ENCODE results near the gene TMIGD3. TPM values are rescaled to one million over a fixed set of nuclear protein-coding genes. Genes with fewer than 3 reads are reported as not detected.

The TMIGD3 gene
- total RNA-seq, 2 experiments from 2014 or later: not detected

- ATAC-seq (peak; percentile 54), DNase-seq (peak; percentile 57)
- Mint-ChIP-seq H3K27me3 (no peaks in the 10 kb centered on the region), H3K4me3 (no peak overlapping the region), H3K9me3 (ENCODE audit: low read depth) (no peaks in the 10 kb centered on the region), H3K27ac (peak overlapping the region; percentile 44), H3K4me1 (peaks cover 45% of the 10 kb centered on the region), H3K36me3 (ENCODE audit: low read depth) (no peaks in the 10 kb centered on the region)
- ChIA-PET CTCF (interaction anchor here (0.6 to 4.8 kb wide), 19 partner anchors 10 to 250 kb away, joined by 3 to 57 read pairs (median 4); no protein-coding TSS in a partner anchor), POLR2A (interaction anchor here (0.6 to 1.6 kb wide), 5 partner anchors 9 to 99 kb away, joined by 3 to 6 read pairs (median 4); no protein-coding TSS in a partner anchor)
- intact Hi-C loops (cut with DNase I, micrococcal nuclease): loop anchor here (1.0 to 2.0 kb wide), 2 partner anchors 9 to 75 kb away; no protein-coding TSS in a partner anchor
These were observed 14.2 kb upstream of the TMIGD3 start for GRCh38 chr1:111517469-111518225.

GRCh38 chr1:111516005-111516535, 12.6 kb upstream of the TMIGD3 start:
- H3K27me3 Mint-ChIP-seq: no peaks in the 10 kb centered on the region
- peak; percentile 62 for DNase-seq
- no peaks in the 10 kb centered on the region for H3K36me3 Mint-ChIP-seq (ENCODE audit: low read depth)
- peaks cover 45% of the 10 kb centered on the region for H3K4me1 Mint-ChIP-seq
- peak; percentile 49 for ATAC-seq
- no peaks in the 10 kb centered on the region for H3K9me3 Mint-ChIP-seq (ENCODE audit: low read depth)
- H3K4me3 Mint-ChIP-seq: peak overlapping the region; percentile 47
- POLR2A ChIA-PET: interaction anchor here (1.0 kb wide), 1 partner anchor 9 kb away, joined by 3 read pairs; no protein-coding TSS in a partner anchor
- intact Hi-C loops (cut with DNase I, micrococcal nuclease): loop anchor here (2.0 kb wide), 1 partner anchor 77 kb away; no protein-coding TSS in a partner anchor
- H3K27ac Mint-ChIP-seq: peak overlapping the region; percentile 85
- CTCF ChIA-PET: interaction anchor here (0.6 to 4.8 kb wide), 11 partner anchors 9 to 220 kb away, joined by 3 to 57 read pairs (median 3); no protein-coding TSS in a partner anchor

GRCh38 chr1:111515291-111516004, 12.0 kb upstream of the TMIGD3 start:
- Mint-ChIP-seq H3K36me3 (ENCODE audit: low read depth) (no peaks in the 10 kb centered on the region), H3K4me3 (no peak overlapping the region), H3K27me3 (no peaks in the 10 kb centered on the region), H3K4me1 (peaks cover 45% of the 10 kb centered on the region), H3K27ac (no peak overlapping the region), H3K9me3 (ENCODE audit: low read depth) (no peaks in the 10 kb centered on the region)
- DNase-seq (peak; percentile 63), ATAC-seq (peak; percentile 25)
- ChIA-PET CTCF (interaction anchor here (4.8 kb wide), 1 partner anchor 8 kb away, joined by 57 read pairs; no protein-coding TSS in a partner anchor), POLR2A (no interaction called here)
- intact Hi-C loops (cut with DNase I, micrococcal nuclease): loop anchor here (2.0 kb wide), 1 partner anchor 77 kb away; no protein-coding TSS in a partner anchor

- ATAC-seq: peak; percentile 14
These were observed 10.1 kb upstream of the TMIGD3 start for GRCh38 chr1:111513410-111514020.

GRCh38 chr1:111512931-111513330, 9.5 kb upstream of the TMIGD3 start:
- peaks cover 53% of the 10 kb centered on the region for H3K4me1 Mint-ChIP-seq
- H3K9me3 Mint-ChIP-seq (ENCODE audit: low read depth): no peaks in the 10 kb centered on the region
- H3K27me3 Mint-ChIP-seq: no peaks in the 10 kb centered on the region
- ATAC-seq (no peak), DNase-seq (no peak)
- peak overlapping the region; percentile 43 for H3K27ac Mint-ChIP-seq
- no peaks in the 10 kb centered on the region for H3K36me3 Mint-ChIP-seq (ENCODE audit: low read depth)
- ChIA-PET CTCF (interaction anchor here (1.5 kb wide), 1 partner anchor 242 kb away, joined by 3 read pairs; no protein-coding TSS in a partner anchor), POLR2A (no interaction called here)
- intact Hi-C loops (cut with DNase I, micrococcal nuclease): no loop called here
- H3K4me3 Mint-ChIP-seq: no peak overlapping the region

More at GRCh38 chr1:111513410-111514020, 10.1 kb upstream of the TMIGD3 start:
- no peaks in the 10 kb centered on the region for H3K9me3 Mint-ChIP-seq (ENCODE audit: low read depth)
- no peak overlapping the region for H3K4me3 Mint-ChIP-seq
- peak; percentile 63 for DNase-seq
- peaks cover 54% of the 10 kb centered on the region for H3K4me1 Mint-ChIP-seq
- H3K36me3 Mint-ChIP-seq (ENCODE audit: low read depth): no peaks in the 10 kb centered on the region
- intact Hi-C loops (cut with DNase I, micrococcal nuclease): no loop called here
- no peak overlapping the region for H3K27ac Mint-ChIP-seq
- CTCF ChIA-PET: interaction anchor here (0.7 to 1.2 kb wide), 3 partner anchors 134 to 256 kb away, joined by 3 to 4 read pairs (median 3); no protein-coding TSS in a partner anchor
- H3K27me3 Mint-ChIP-seq: no peaks in the 10 kb centered on the region
- POLR2A ChIA-PET: no interaction called here

- CTCF ChIA-PET: interaction anchor here (0.7 to 1.5 kb wide), 7 partner anchors 13 to 243 kb away, joined by 3 to 5 read pairs (median 3); no protein-coding TSS in a partner anchor
- H3K9me3 Mint-ChIP-seq (ENCODE audit: low read depth): no peaks in the 10 kb centered on the region
- DNase-seq: no peak
- H3K27me3 Mint-ChIP-seq: no peaks in the 10 kb centered on the region
- H3K4me1 Mint-ChIP-seq: peaks cover 50% of the 10 kb centered on the region
- POLR2A ChIA-PET: no interaction called here
- H3K27ac Mint-ChIP-seq: peak overlapping the region; percentile 43
- H3K36me3 Mint-ChIP-seq (ENCODE audit: low read depth): no peaks in the 10 kb centered on the region
- H3K4me3 Mint-ChIP-seq: no peak overlapping the region
- ATAC-seq: no peak
- intact Hi-C loops (cut with DNase I, micrococcal nuclease): no loop called here
These were observed 8.9 kb upstream of the TMIGD3 start for GRCh38 chr1:111512132-111512889.

- CTCF ChIA-PET: interaction anchor here (0.5 to 1.5 kb wide), 8 partner anchors 15 to 293 kb away, joined by 3 to 5 read pairs (median 4); no protein-coding TSS in a partner anchor
These were observed 7.9 kb upstream of the TMIGD3 start for GRCh38 chr1:111511370-111511769.

GRCh38 chr1:111509997-111510375, 6.6 kb upstream of the TMIGD3 start:
- Mint-ChIP-seq H3K27ac (no peak overlapping the region), H3K4me1 (peaks cover 50% of the 10 kb centered on the region), H3K4me3 (no peak overlapping the region), H3K36me3 (ENCODE audit: low read depth) (no peaks in the 10 kb centered on the region), H3K27me3 (no peaks in the 10 kb centered on the region), H3K9me3 (ENCODE audit: low read depth) (no peaks in the 10 kb centered on the region)
- no peak for ATAC-seq
- intact Hi-C loops (cut with DNase I, micrococcal nuclease): loop anchor here (2.0 to 5.0 kb wide), 8 partner anchors 83 to 293 kb away; partner anchors contain the start of genes DDX20 (in 1 of the 2) and INKA2 (in 1 of the 2)
- ChIA-PET POLR2A (no interaction called here), CTCF (interaction anchor here (0.7 to 4.5 kb wide), 9 partner anchors 31 to 259 kb away, joined by 3 to 71 read pairs (median 4); partner anchors contain the start of gene DDX20)
- DNase-seq: no peak

More at GRCh38 chr1:111511370-111511769, 7.9 kb upstream of the TMIGD3 start:
- intact Hi-C loops (cut with DNase I, micrococcal nuclease): no loop called here
- Mint-ChIP-seq H3K27ac (no peak overlapping the region), H3K27me3 (no peaks in the 10 kb centered on the region), H3K4me1 (peaks cover 45% of the 10 kb centered on the region), H3K36me3 (ENCODE audit: low read depth) (no peaks in the 10 kb centered on the region), H3K9me3 (ENCODE audit: low read depth) (no peaks in the 10 kb centered on the region), H3K4me3 (no peak overlapping the region)
- DNase-seq (no peak), ATAC-seq (no peak)
- POLR2A ChIA-PET: interaction anchor here (0.8 kb wide), 1 partner anchor 84 kb away, joined by 6 read pairs; no protein-coding TSS in a partner anchor

- Mint-ChIP-seq H3K9me3 (ENCODE audit: low read depth) (no peaks in the 10 kb centered on the region), H3K4me1 (peaks cover 59% of the 10 kb centered on the region), H3K36me3 (ENCODE audit: low read depth) (no peaks in the 10 kb centered on the region), H3K27me3 (no peaks in the 10 kb centered on the region), H3K4me3 (peak overlapping the region; percentile 50), H3K27ac (peak overlapping the region; percentile 93)
- POLR2A ChIA-PET: interaction anchor here (0.5 to 2.0 kb wide), 23 partner anchors 9 to 285 kb away, joined by 3 to 11 read pairs (median 3); partner anchors contain the start of genes RAP1A and WDR77
- CTCF ChIA-PET: interaction anchor here (0.7 to 4.5 kb wide), 74 partner anchors 10 to 261 kb away, joined by 3 to 72 read pairs (median 5); partner anchors contain the start of genes INKA2, RAP1A and WDR77
- ATAC-seq: peak; percentile 67
- peak; percentile 77 for DNase-seq
- intact Hi-C loops (cut with DNase I, micrococcal nuclease): loop anchor here (1.0 to 5.0 kb wide), 19 partner anchors 11 to 290 kb away; partner anchors contain the start of genes DDX20 (in 2 of the 2), ATP5PB (in 1 of the 2), INKA2 (in 1 of the 2) and RAP1A (in 1 of the 2)
These were observed 4.2 kb upstream of the TMIGD3 start for GRCh38 chr1:111507411-111508201.
